Parathyroid adenoma (tissue), 2 donors: Measurements from ENCODE around the gene BARX2.

Experiments used
- H2AFZ ChIP-seq: fragments of 300-600 bp; sonication (generic); one replicate; pipeline ENCODE4 v1.7.0; 2017; ENCODE audit warnings: antibody characterized with exemption, mild to moderate bottlenecking
- H3K27ac ChIP-seq: fragments of 300-600 bp; sonication (generic); one replicate; pipeline ENCODE4 v1.7.0; 2017
- H3K27me3 ChIP-seq: fragments of 300-600 bp; sonication (generic); one replicate; pipeline ENCODE4 v1.7.0; 2017; ENCODE audit warnings: low read length; ENCODE audit not compliant: control insufficient read depth, insufficient read depth
- H3K36me3 ChIP-seq: fragments of 300-600 bp; sonication (generic); one replicate; pipeline ENCODE4 v1.7.0; 2017; ENCODE audit warnings: low read length; ENCODE audit not compliant: control insufficient read depth, insufficient read depth
- H3K4me1 ChIP-seq: fragments of 300-600 bp; sonication (generic); one replicate; pipeline ENCODE4 v1.7.0; 2017; ENCODE audit warnings: control low read depth
- H3K4me2 ChIP-seq: fragments of 300-600 bp; sonication (generic); one replicate; pipeline ENCODE4 v1.7.0; 2017; ENCODE audit warnings: low read length
- H3K4me3 ChIP-seq: fragments of 300-600 bp; sonication (generic); one replicate; pipeline ENCODE4 v1.7.0; 2017; ENCODE audit warnings: low read depth, low read length
- H3K79me2 ChIP-seq: fragments of 300-600 bp; sonication (generic); one replicate; pipeline ENCODE4 v1.7.0; 2017; ENCODE audit warnings: control low read depth
- H3K9ac ChIP-seq: fragments of 300-600 bp; sonication (generic); one replicate; pipeline ENCODE4 v1.7.0; 2017; ENCODE audit warnings: mild to moderate bottlenecking
- H3K9me3 ChIP-seq: fragments of 300-600 bp; sonication (generic); one replicate; pipeline ENCODE4 v1.7.0; 2017; ENCODE audit warnings: low read length; ENCODE audit not compliant: control insufficient read depth
- TF ChIP-seq, protein P1 (sequence below): fragments of 300-600 bp; sonication (generic); IDR thresholded peaks from one replicate; pipeline ENCODE4 v1.7.0; 2017; ENCODE audit warnings: antibody characterized with exemption, mild to moderate bottlenecking
- donor health status: primary hyperparathyroidism.

Gene BARX2

GRCh38 chr11:129372609-129373488 is 2.8 kb upstream of the BARX2 start:
- Histone ChIP-seq H3K36me3 (no peaks in the 10 kb centered on the region), H3K9ac (no peak overlapping the region), H3K9me3 (no peaks in the 10 kb centered on the region), H3K27me3 (no peaks in the 10 kb centered on the region), H3K4me1 (no peaks in the 10 kb centered on the region), H3K4me2 (peak overlapping the region; percentile 57), H3K4me3 (peak overlapping the region; percentile 22), H3K79me2 (no peaks in the 10 kb centered on the region), H2AFZ (peak overlapping the region; percentile 22), H3K27ac (no peak overlapping the region)
- TF ChIP-seq, protein P1, sequence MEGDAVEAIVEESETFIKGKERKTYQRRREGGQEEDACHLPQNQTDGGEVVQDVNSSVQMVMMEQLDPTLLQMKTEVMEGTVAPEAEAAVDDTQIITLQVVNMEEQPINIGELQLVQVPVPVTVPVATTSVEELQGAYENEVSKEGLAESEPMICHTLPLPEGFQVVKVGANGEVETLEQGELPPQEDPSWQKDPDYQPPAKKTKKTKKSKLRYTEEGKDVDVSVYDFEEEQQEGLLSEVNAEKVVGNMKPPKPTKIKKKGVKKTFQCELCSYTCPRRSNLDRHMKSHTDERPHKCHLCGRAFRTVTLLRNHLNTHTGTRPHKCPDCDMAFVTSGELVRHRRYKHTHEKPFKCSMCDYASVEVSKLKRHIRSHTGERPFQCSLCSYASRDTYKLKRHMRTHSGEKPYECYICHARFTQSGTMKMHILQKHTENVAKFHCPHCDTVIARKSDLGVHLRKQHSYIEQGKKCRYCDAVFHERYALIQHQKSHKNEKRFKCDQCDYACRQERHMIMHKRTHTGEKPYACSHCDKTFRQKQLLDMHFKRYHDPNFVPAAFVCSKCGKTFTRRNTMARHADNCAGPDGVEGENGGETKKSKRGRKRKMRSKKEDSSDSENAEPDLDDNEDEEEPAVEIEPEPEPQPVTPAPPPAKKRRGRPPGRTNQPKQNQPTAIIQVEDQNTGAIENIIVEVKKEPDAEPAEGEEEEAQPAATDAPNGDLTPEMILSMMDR, result no peak

DNA sequence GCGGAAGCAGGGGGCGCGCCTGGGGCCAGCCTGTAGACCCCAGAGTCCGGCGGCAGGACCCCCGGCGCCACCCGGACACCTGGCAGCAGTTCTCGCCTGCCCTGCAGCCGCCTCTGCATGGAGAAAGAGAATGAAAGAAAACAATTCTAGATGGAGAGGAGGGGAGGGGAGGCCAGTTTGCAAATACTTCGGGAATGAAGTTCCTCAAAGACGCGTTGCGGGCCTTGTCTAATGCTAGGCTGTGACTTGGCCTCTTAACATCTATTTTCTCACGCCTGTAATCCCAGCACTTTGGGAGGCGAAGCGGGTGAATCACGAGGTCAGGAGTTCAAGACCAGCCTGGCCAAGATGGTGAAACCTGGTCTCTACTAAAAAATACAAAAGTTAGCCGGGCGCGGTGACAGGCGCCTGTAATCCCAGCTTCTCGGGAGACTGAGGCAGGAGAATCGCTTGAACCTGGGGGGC is 2.1 kb upstream of the BARX2 start:
- peak overlapping the region; percentile 57 for H3K4me2 ChIP-seq
- H3K27ac ChIP-seq, result no peak overlapping the region
- TF ChIP-seq, protein P1, result no peak
- H3K36me3 ChIP-seq, result no peaks in the 10 kb centered on the region
- no peaks in the 10 kb centered on the region for H3K27me3 ChIP-seq
- H3K4me1 ChIP-seq, result no peaks in the 10 kb centered on the region
- H3K4me3 ChIP-seq, result no peak overlapping the region
- H3K9ac ChIP-seq, result no peak overlapping the region
- H3K9me3 ChIP-seq, result no peaks in the 10 kb centered on the region
- no peak overlapping the region for H2AFZ ChIP-seq
- H3K79me2 ChIP-seq, result no peaks in the 10 kb centered on the region

DNA sequence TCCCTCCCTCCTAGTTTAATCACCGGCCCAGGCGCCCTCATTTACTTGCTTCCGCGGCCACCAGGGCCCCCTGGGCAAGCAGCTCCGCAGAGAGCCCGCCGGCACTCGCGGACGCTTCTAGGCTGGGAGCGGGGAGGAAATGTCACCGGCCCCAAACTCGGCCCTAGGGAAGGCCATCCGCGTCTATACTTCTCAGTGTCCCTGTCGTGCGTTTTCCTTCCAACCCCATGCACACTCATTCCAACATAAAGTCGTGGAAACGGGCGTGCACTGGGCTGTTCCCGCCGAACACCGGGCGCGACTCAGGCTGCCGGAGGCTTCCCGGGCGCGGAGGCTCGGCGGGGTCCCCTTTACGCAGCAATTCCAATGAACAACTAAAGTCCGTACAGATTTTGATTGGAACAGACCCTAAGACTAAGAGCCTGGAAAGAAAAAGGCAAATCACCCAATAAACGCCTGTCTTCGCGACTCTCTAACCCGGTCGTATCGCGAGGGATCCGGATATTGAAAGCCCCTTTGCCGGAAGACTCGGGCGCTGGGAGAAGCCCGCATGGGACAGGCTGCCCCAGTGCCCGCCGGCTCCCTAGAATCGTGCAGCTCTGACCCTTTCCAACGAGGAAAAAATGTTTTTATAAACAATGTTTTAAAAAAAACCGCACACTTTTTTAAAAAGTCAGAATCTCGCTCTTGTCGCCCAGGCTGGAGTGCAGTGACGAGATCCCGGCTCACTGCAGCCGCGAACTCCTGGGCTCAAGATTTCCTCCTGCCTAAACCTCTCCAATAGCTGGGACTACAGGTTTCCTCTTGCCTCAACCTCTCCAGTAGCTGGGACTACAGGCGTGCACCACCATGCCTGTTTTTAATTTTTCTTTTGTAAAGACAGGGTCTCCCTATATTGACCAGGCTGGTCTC is 1.3 kb upstream of the BARX2 start:
- Histone ChIP-seq H3K27me3 (no peaks in the 10 kb centered on the region), H3K4me3 (no peak overlapping the region)

GRCh38 chr11:129374993-129375750 is 476 bp upstream of the BARX2 start:
- no peak overlapping the region for H3K4me3 ChIP-seq
- no peaks in the 10 kb centered on the region for H3K36me3 ChIP-seq
- no peaks in the 10 kb centered on the region for H3K79me2 ChIP-seq
- no peak overlapping the region for H2AFZ ChIP-seq
- H3K4me2 ChIP-seq, result peak overlapping the region; percentile 26
- H3K9me3 ChIP-seq, result no peaks in the 10 kb centered on the region
- TF ChIP-seq, protein P1, result no peak
- no peaks in the 10 kb centered on the region for H3K27me3 ChIP-seq
- no peak overlapping the region for H3K9ac ChIP-seq
- H3K4me1 ChIP-seq, result no peaks in the 10 kb centered on the region
- no peak overlapping the region for H3K27ac ChIP-seq

More for the DNA sequence above, 1.3 kb upstream of the BARX2 start:
- Histone ChIP-seq H3K9ac (no peak overlapping the region), H3K36me3 (no peaks in the 10 kb centered on the region), H3K4me1 (no peaks in the 10 kb centered on the region), H3K4me2 (no peak overlapping the region), H3K9me3 (no peaks in the 10 kb centered on the region), H2AFZ (no peak overlapping the region), H3K27ac (no peak overlapping the region), H3K79me2 (no peaks in the 10 kb centered on the region)
- TF ChIP-seq, protein P1, result no peak
